ENCODE results near the gene MED25. TPM values are rescaled to one million over a fixed set of nuclear protein-coding genes. Genes with fewer than 3 reads are reported as not detected.

MED25 gene
- total and polyA plus RNA-seq, 2 of the 4 experiments (the other 2 are of a cell fraction): 4.7 to 38.5 TPM

- Histone ChIP-seq H2AK9ac (replicated peaks; ENCODE audit: low read depth, low read length, poor library complexity) (peak overlapping the region; percentile 93), H3K27me3 (ENCODE audit: control insufficient read depth, insufficient read depth, low read length) (no peaks in the 10 kb centered on the region), H3K9me3 (ENCODE audit: control insufficient read depth, insufficient read depth, low read length) (peaks cover 6% of the 10 kb centered on the region; the same call in 1 of the 2 replicates), H4K5ac (ENCODE audit: low read depth, low read length) (peak overlapping the region; percentile 93), H3K79me1 (ENCODE audit: low read depth in 1 of 2, low read length in 2 of 2) (peaks cover 22 to 49% of the 10 kb centered on the region in 2 experiments), H2AK5ac (ENCODE audit: low read depth, low read length) (peak overlapping the region; percentile 57; the same call in 1 of the 2 replicates), H3K14ac (replicated peaks; ENCODE audit: low read depth, low read length) (peak overlapping the region; percentile 89), H4K91ac (ENCODE audit: insufficient read depth, low read depth, low read length) (peak overlapping the region; percentile 93), H3K56ac (ENCODE audit: extremely low read depth, insufficient read depth, low read length) (peak overlapping the region; percentile 92; the same call in 1 of the 2 replicates), H3K23ac (ENCODE audit: low read depth, low read length) (peak overlapping the region; percentile 86), H2AFZ (replicated peaks; ENCODE audit: low read length, poor library complexity) (peak overlapping the region; percentile 99), H2BK15ac (ENCODE audit: low read depth, low read length) (peak overlapping the region; percentile 84; the same call in 1 of the 3 replicates), H2BK120ac (ENCODE audit: low read depth, low read length) (peak overlapping the region; percentile 84), H3K4me3 (ENCODE audit: insufficient read depth, low read depth, low read length) (peak overlapping the region; percentile 63), H3K18ac (ENCODE audit: low read depth, low read length) (peak overlapping the region; percentile 86), H3K36me3 (ENCODE audit: control insufficient read depth, insufficient read depth, low read length) (peaks cover 34% of the 10 kb centered on the region), H3K9ac (ENCODE audit: low read depth, low read length) (peak overlapping the region; percentile 91), H2BK20ac (ENCODE audit: low read depth, low read length) (no peak overlapping the region), H4K20me1 (ENCODE audit: insufficient read depth, low read length) (no peaks in the 10 kb centered on the region; the same call in 1 of the 2 replicates), H3K9me1 (ENCODE audit: insufficient read depth, low read length) (peaks cover 10% of the 10 kb centered on the region), H4K8ac (ENCODE audit: low read depth in 2 of 2, low read length in 2 of 2) (peak overlapping the region; percentile 45 to 99; a peak in 3 of 4 replicates), H3K4me1 (ENCODE audit: control insufficient read depth, insufficient read depth, low read length) (peaks cover 7% of the 10 kb centered on the region), H2BK5ac (ENCODE audit: low read depth, low read length, poor library complexity, severe bottlenecking) (peak overlapping the region; percentile 95), H3K4me2 (ENCODE audit: low read depth, low read length) (peak overlapping the region; percentile 96), H3K27ac (ENCODE audit: insufficient read depth, low read length) (peak overlapping the region; percentile 88), H3K4ac (ENCODE audit: low read depth, low read length) (peak overlapping the region; percentile 91)
- peak; percentile 79 for ATAC-seq (ENCODE audit: low read depth)
- intact Hi-C loops (cut with micrococcal nuclease) (loop anchor here (5.0 kb wide), 1 partner anchor 149 kb away; the partner anchor contains the start of genes VRK3 and ZNF473), dilution Hi-C loops (cut with HindIII; ENCODE audit: low sequenced_read_pairs, unreplicated experiment) (no loop called here), in situ Hi-C loops (cut with MboI; ENCODE audit: low sequenced_read_pairs) (no loop called here)
- 2% methylated on average over 8 of the region's 41 CpGs; no CpG with 5 or more reads in 1 of the 2 experiments for WGBS, 2 experiments (ENCODE audit: extremely low coverage in 2 of 2, insufficient read length in 1 of 2)
- TF ChIP-seq MAZ (IDR thresholded peaks at IDR 0.05; ENCODE audit: borderline replicate concordance, low read depth, low read length) (peak; percentile 86; the same call in 1 of the 2 replicates), RAD21 (IDR thresholded peaks at IDR 0.05; ENCODE audit: low read length) (peak; percentile 2; the same call in 1 of the 2 replicates), FOS (IDR thresholded peaks at IDR 0.05; ENCODE audit: low read depth, low read length) (no peak)
- DNase-seq: peak; percentile 96
- ChIA-PET POLR2A (ENCODE audit: unreplicated experiment) (no interaction called here), CTCF (no interaction called here)
- BruUV-seq (replicated peaks): no TSS peak
Observed at GRCh38 chr19:49877879-49878743, 60.0 kb downstream of the MED25 start.

Data from IMR-90 (cell line).